H1 (cell line): ENCODE results near the gene SMC3. TPM values are rescaled to one million over a fixed set of nuclear protein-coding genes. Genes with fewer than 3 reads are reported as not detected.

ENCODE experiments used
- CTCF ChIA-PET: fragments of 300-600 bp; sonication (Branson Sonifier 250); formaldehyde crosslinking; loops from one replicate; lab custom pipeline; 2021; ENCODE audit not compliant: partially characterized antibody; lab: Charles Lee
- POLR2A ChIA-PET: fragments of 300-600 bp; sonication (Branson Sonifier 250); formaldehyde crosslinking; loops from one replicate; lab custom pipeline; 2021; ENCODE audit warnings: inconsistent platforms; ENCODE audit not compliant: partially characterized antibody; lab: Charles Lee
- DNase-seq, 2 experiments: peaks; one replicate each; pipeline versions ENCODE4 v3.0.0 to v3.0.0-alpha.2; 2010 to 2022; ENCODE audit warnings: low spot score in 2 of 2, low read depth in 1 of 2, mixed read lengths in 1 of 2
- FAIRE-seq: peaks from 2 replicates; lab custom pipeline; 2011; peaks lifted over from hg19 to GRCh38; lab: Jason Lieb, UNC
- H2AFZ ChIP-seq: 2 replicates; pipeline ENCODE4 v1.8.1; 2012; ENCODE audit warnings: low read length, inconsistent platforms
- H2AK5ac ChIP-seq: 2 replicates; pipeline ENCODE4 v1.6.1; 2013; ENCODE audit warnings: low read depth, low read length
- H2BK120ac ChIP-seq: replicated peaks from 2 replicates; pipeline ENCODE3; 2013; ENCODE audit warnings: low read depth, low read length, inconsistent platforms
- H2BK12ac ChIP-seq: 2 replicates; pipeline ENCODE4 v1.6.1; 2013; ENCODE audit warnings: low read depth, low read length
- H2BK15ac ChIP-seq: 2 replicates; pipeline ENCODE4 v1.6.1; 2013; ENCODE audit warnings: low read length
- H2BK20ac ChIP-seq: 2 replicates; pipeline ENCODE4 v1.6.1; 2013; ENCODE audit warnings: low read length
- H2BK5ac ChIP-seq: 2 replicates; pipeline ENCODE4 v1.6.1; 2013; ENCODE audit warnings: low read depth, low read length
- H3K14ac ChIP-seq: 2 replicates; pipeline ENCODE4 v1.6.1; 2013; ENCODE audit warnings: inconsistent platforms; ENCODE audit not compliant: insufficient read length
- H3K18ac ChIP-seq: 2 replicates; pipeline ENCODE4 v1.6.1; 2013; ENCODE audit warnings: low read length; ENCODE audit errors: extremely low read depth
- H3K23ac ChIP-seq: 2 replicates; pipeline ENCODE4 v1.6.1; 2013; ENCODE audit warnings: inconsistent platforms; ENCODE audit not compliant: insufficient read length
- H3K23me2 ChIP-seq: 2 replicates; pipeline ENCODE4 v1.6.1; 2013; ENCODE audit warnings: low read depth, low read length
- H3K27ac ChIP-seq: 2 replicates; pipeline ENCODE4 v1.6.1; 2011; ENCODE audit warnings: low read depth, low read length, inconsistent platforms
- H3K27me3 ChIP-seq, 4 experiments: replicated peaks in 1 of 4; 1 replicate in 1 of 4; 2 replicates in 3 of 4; pipeline versions ENCODE4 v1.6.1 to v1.8.1; 2011 to 2013; ENCODE audit warnings: low read length in 3 of 4, mild to moderate bottlenecking in 3 of 4, inconsistent platforms in 2 of 4, mixed read lengths in 2 of 4, moderate library complexity in 1 of 4; ENCODE audit not compliant: control insufficient read depth in 3 of 4, insufficient read depth in 3 of 4; ENCODE audit errors: extremely low read depth in 1 of 4
- H3K36me3 ChIP-seq, 4 experiments: 2 replicates each; pipeline versions ENCODE4 v1.6.1 to v1.8.1; 2011 to 2013; ENCODE audit warnings: mild to moderate bottlenecking in 4 of 4, low read length in 3 of 4, moderate library complexity in 2 of 4, control low read depth in 1 of 4, inconsistent platforms in 1 of 4; ENCODE audit not compliant: insufficient read depth in 4 of 4, control insufficient read depth in 2 of 4
- H3K4ac ChIP-seq: replicated peaks from 2 replicates; pipeline ENCODE3; 2013; ENCODE audit warnings: low read length, low read depth, mixed read lengths, inconsistent platforms; ENCODE audit not compliant: insufficient read length
- H3K4me1 ChIP-seq, 4 experiments: replicated peaks in 1 of 4; 1 replicate in 1 of 4; 2 replicates in 3 of 4; pipeline versions ENCODE4 v1.6.1 to v1.8.1; 2011 to 2013; ENCODE audit warnings: low read length in 3 of 4, inconsistent platforms in 2 of 4, mixed read lengths in 1 of 4; ENCODE audit not compliant: insufficient read depth in 4 of 4, control insufficient read depth in 3 of 4
- H3K4me2 ChIP-seq, 2 experiments: 2 replicates each; pipeline versions ENCODE4 v1.6.1 to v1.8.1; 2011 to 2013; ENCODE audit warnings: low read depth in 2 of 2, low read length in 2 of 2, control low read depth in 1 of 2, inconsistent platforms in 1 of 2, mild to moderate bottlenecking in 1 of 2; ENCODE audit not compliant: insufficient read depth in 1 of 2
- H3K4me3 ChIP-seq, 4 experiments: fragments of 200-600, 300-600 bp in 1 of 4; sonication (generic), shearing (Covaris generic), sonication (Bioruptor Twin) in 1 of 4; 2 replicates each; pipeline versions ENCODE4 v1.5.1 to v1.8.1; 2011 to 2016; ENCODE audit warnings: low read length in 4 of 4, low read depth in 3 of 4, control low read depth in 2 of 4, inconsistent platforms in 2 of 4, mild to moderate bottlenecking in 2 of 4, mixed read lengths in 1 of 4, moderate library complexity in 1 of 4; ENCODE audit not compliant: insufficient read depth in 2 of 4; ENCODE audit errors: extremely low read depth in 1 of 4
- H3K56ac ChIP-seq: replicated peaks from 2 replicates; pipeline ENCODE3; 2013; ENCODE audit warnings: low read depth, mild to moderate bottlenecking, mixed read lengths, low read length, inconsistent platforms; ENCODE audit not compliant: insufficient read length
- H3K79me1 ChIP-seq: 2 replicates; pipeline ENCODE4 v1.6.1; 2013; ENCODE audit warnings: low read depth, low read length, control low read depth
- H3K79me2 ChIP-seq, 2 experiments: 2 replicates each; pipeline versions ENCODE4 v1.6.1 to v1.8.1; 2012 to 2013; ENCODE audit warnings: low read length in 2 of 2, mild to moderate bottlenecking in 2 of 2, inconsistent platforms in 1 of 2; ENCODE audit not compliant: insufficient read depth in 2 of 2, control insufficient read depth in 1 of 2
- H3K9ac ChIP-seq, 4 experiments: replicated peaks in 1 of 4; 1 replicate in 1 of 4; 2 replicates in 3 of 4; pipeline versions ENCODE4 v1.6.1 to v1.8.1; 2011 to 2013; ENCODE audit warnings: low read depth in 3 of 4, low read length in 3 of 4, control low read depth in 2 of 4, mild to moderate bottlenecking in 2 of 4, moderate library complexity in 2 of 4, inconsistent platforms in 1 of 4; ENCODE audit errors: extremely low read depth in 1 of 4
- H3K9me3 ChIP-seq, 2 experiments: 2 replicates each; pipeline versions ENCODE4 v1.6.1 to v1.8.1; 2012 to 2013; ENCODE audit warnings: mild to moderate bottlenecking in 2 of 2, moderate library complexity in 2 of 2, control low read depth in 1 of 2, inconsistent platforms in 1 of 2, low read depth in 1 of 2, low read length in 1 of 2, mixed read lengths in 1 of 2; ENCODE audit not compliant: insufficient read depth in 2 of 2
- H4K20me1 ChIP-seq, 2 experiments: replicated peaks in 1 of 2; 2 replicates each; pipeline versions ENCODE3 to v1.8.1; 2011 to 2013; ENCODE audit warnings: inconsistent platforms in 2 of 2, low read length in 2 of 2, mild to moderate bottlenecking in 1 of 2; ENCODE audit not compliant: insufficient read depth in 2 of 2, control insufficient read depth in 1 of 2
- H4K5ac ChIP-seq: 2 replicates; pipeline ENCODE4 v1.6.1; 2013; ENCODE audit warnings: low read length, low read depth, mixed read lengths, inconsistent platforms; ENCODE audit not compliant: insufficient read length
- H4K8ac ChIP-seq: 2 replicates; pipeline ENCODE4 v1.8.0; 2013; ENCODE audit warnings: mild to moderate bottlenecking, moderate library complexity, low read length, inconsistent platforms; ENCODE audit not compliant: insufficient read depth; ENCODE audit errors: extremely low read depth
- H4K91ac ChIP-seq: replicated peaks from 2 replicates; pipeline ENCODE3; 2013; ENCODE audit warnings: low read length, mixed read lengths, inconsistent platforms; ENCODE audit not compliant: insufficient read length
- CTBP2 ChIP-seq: IDR thresholded peaks from 2 replicates; pipeline ENCODE4 v1.7.0; 2011; ENCODE audit warnings: borderline replicate concordance, mild to moderate bottlenecking, moderate library complexity, mixed read lengths, low read length; ENCODE audit not compliant: insufficient read depth, insufficient read length
- EGR1 ChIP-seq: IDR thresholded peaks from 2 replicates; pipeline ENCODE4 v1.6.1; 2011; ENCODE audit warnings: low read depth, low read length, borderline replicate concordance
- SIRT6 ChIP-seq: IDR thresholded peaks from one replicate; pipeline ENCODE4 v1.7.1; 2012; ENCODE audit warnings: low read length, inconsistent platforms
- SP1 ChIP-seq: IDR thresholded peaks from 2 replicates; pipeline ENCODE4 v1.6.1; 2011; ENCODE audit warnings: low read depth, low read length
- TBP ChIP-seq: IDR thresholded peaks from 2 replicates; pipeline ENCODE4 v1.6.1; 2011; ENCODE audit warnings: low read depth, low read length, improper control_type of control experiment
- WGBS, 2 experiments: shearing (Covaris generic) in 1 of 2; methylation state at CpG; one replicate each; pipeline versions ENCODE4 v1.1.6 to v1.1.7; 2013 to 2015; ENCODE audit warnings: low lambda C conversion rate in 2 of 2, mixed read lengths in 2 of 2, inconsistent platforms in 1 of 2, low coverage in 1 of 2, missing lambda C conversion rate in 1 of 2; ENCODE audit not compliant: insufficient replicate concordance in 2 of 2, insufficient coverage in 1 of 2, insufficient read length in 1 of 2; ENCODE audit errors: extremely low coverage in 1 of 2, missing lambda C conversion rate in 1 of 2; 5-methylcytosine and 5-hydroxymethylcytosine counted together
- polyA plus RNA-seq, 7 experiments: library from polyadenylated mRNA; depleted of rRNA in 3 of 7; stranded (reverse) in 5 of 7; unstranded in 2 of 7; fragments of >200 nt in 5 of 7; fragments of 200-250 nt in 2 of 7; gene quantifications; 1 replicate in 5 of 7; 2 replicates in 1 of 7; 4 replicates in 1 of 7; pipeline versions ENCODE4 v1.2.1 to v1.2.3, GENCODE V29; 2011 to 2013; ENCODE audit warnings: missing spikeins in 2 of 7, mixed read lengths in 2 of 7
- total RNA-seq: library from RNA; stranded (reverse); fragmentation: NEBNext Ultra II Directional; extraction: Animal tissue kit (Norgen Biotek cat#: 25700); gene quantifications from 2 replicates; pipeline ENCODE4 v1.2.1, GENCODE V29; 2021

SMC3 gene
- total and polyA plus RNA-seq, 2 of the 8 experiments (the other 6 are each of a cell fraction or from before 2014, with no cell fraction given) = 12.7 to 93.4 TPM

DNA sequence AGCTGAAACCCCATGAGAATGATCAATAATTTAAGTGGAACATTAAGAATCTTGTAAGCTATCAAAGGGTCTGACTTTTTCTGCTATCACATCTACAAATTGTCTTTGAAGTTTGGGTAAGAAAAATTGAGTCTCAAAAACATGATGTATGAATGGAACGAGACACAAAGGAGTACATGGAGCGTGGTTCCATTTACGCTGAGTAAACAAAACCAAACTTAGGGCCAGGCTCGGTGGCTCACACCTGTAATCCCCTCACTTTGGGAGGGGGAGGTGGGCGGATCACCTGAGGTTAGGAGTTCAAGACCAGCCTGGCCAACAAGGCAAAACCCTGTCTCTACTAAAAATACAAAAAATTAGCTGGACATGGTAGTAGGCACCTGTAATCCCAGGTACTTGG is 24.3 kb downstream of the SMC3 start:
- Histone ChIP-seq H4K20me1 (peaks cover 0 to 1% of the 10 kb centered on the region in 2 experiments), H3K9me3 (no peaks in the 10 kb centered on the region), H3K23ac (no peak overlapping the region), H3K18ac (no peak overlapping the region), H2BK5ac (no peak overlapping the region), H2BK15ac (no peak overlapping the region), H3K9ac (no peak overlapping the region), H2AFZ (no peak overlapping the region), H2BK120ac (no peak overlapping the region), H3K4me3 (no peak overlapping the region), H3K14ac (no peak overlapping the region), H3K27ac (no peak overlapping the region), H2BK20ac (no peak overlapping the region), H3K4me2 (no peak overlapping the region), H4K5ac (no peak overlapping the region), H3K36me3 (peaks cover 25 to 95% (median 55%) of the 10 kb centered on the region in 4 experiments), H3K4me1 (no peaks in the 10 kb centered on the region), H2BK12ac (no peak overlapping the region), H3K79me1 (no peaks in the 10 kb centered on the region), H4K8ac (no peak overlapping the region), H3K4ac (no peak overlapping the region), H3K27me3 (no peaks in the 10 kb centered on the region), H3K56ac (no peak overlapping the region), H3K79me2 (no peaks in the 10 kb centered on the region), H2AK5ac (no peak overlapping the region), H3K23me2 (no peaks in the 10 kb centered on the region), H4K91ac (no peak overlapping the region)
- ChIA-PET POLR2A (interaction anchor here (0.6 to 1.6 kb wide), 9 partner anchors 8 to 298 kb away, joined by 3 to 4 read pairs (median 3); partner anchors contain the start of gene SMC3), CTCF (interaction anchor here (0.6 to 6.9 kb wide), 4 partner anchors 8 to 740 kb away, joined by 3 to 50 read pairs (median 5); no protein-coding TSS in a partner anchor)
- FAIRE-seq = no peak
- WGBS, 2 experiments = 100% methylated on average over 5 of the region's 5 CpGs; no CpG with 5 or more reads in 1 of the 2 experiments
- DNase-seq = no peak
- TF ChIP-seq TBP (no peak), SP1 (no peak), SIRT6 (no peak), EGR1 (no peak), CTBP2 (no peak)
